HepG2 (cell line): ENCODE results near the gene TMEM250. TPM values are rescaled to one million over a fixed set of nuclear protein-coding genes. Genes with fewer than 3 reads are reported as not detected.
A peak's percentile ranks its signal among the peaks of the same experiment; 100 is the strongest.

Experiments
- FOXO1 ChIP-seq: sonication (generic); formaldehyde crosslinking; IDR thresholded peaks from 2 replicates; pipeline ENCODE4 v1.4.0; 2020; ENCODE audit warnings: missing genetic modification reagents
- GATAD2A ChIP-seq: IDR thresholded peaks from 2 replicates; pipeline ENCODE4 v1.6.1; 2016
- HOXA3 ChIP-seq: sonication (generic); formaldehyde crosslinking; IDR thresholded peaks from 2 replicates; pipeline ENCODE4 v1.5.0; 2020; ENCODE audit warnings: missing genetic modification reagents
- HOXA7 ChIP-seq: sonication (generic); formaldehyde crosslinking; IDR thresholded peaks from 2 replicates; pipeline ENCODE4 v1.8.1; 2022; ENCODE audit warnings: mild to moderate bottlenecking, missing genetic modification reagents, moderate library complexity
- ISX ChIP-seq: sonication (generic); formaldehyde crosslinking; conservative IDR thresholded peaks from 2 replicates; pipeline ENCODE4 v1.5.0; 2020; ENCODE audit warnings: missing genetic modification reagents
- POLR2G ChIP-seq: fragments of 200-400 bp; formaldehyde crosslinking; IDR thresholded peaks from 2 replicates; pipeline ENCODE4 v1.6.1; 2018; ENCODE audit warnings: mild to moderate bottlenecking, low read depth, low read length, moderate library complexity
- RBAK ChIP-seq: sonication (generic); formaldehyde crosslinking; IDR thresholded peaks from 2 replicates; pipeline ENCODE4 v1.5.1; 2020; ENCODE audit warnings: mild to moderate bottlenecking, missing genetic modification reagents
- SP2 ChIP-seq: sonication (generic); formaldehyde crosslinking; IDR thresholded peaks from 2 replicates; pipeline ENCODE4 v1.5.1; 2020; ENCODE audit warnings: mild to moderate bottlenecking, missing genetic modification reagents
- STAG1 ChIP-seq: sonication (generic); formaldehyde crosslinking; IDR thresholded peaks from 2 replicates; pipeline ENCODE4 v1.4.0; 2020; ENCODE audit warnings: missing genetic modification reagents
- TBP ChIP-seq: sonication (generic); formaldehyde crosslinking; IDR thresholded peaks from 2 replicates; pipeline ENCODE4 v1.5.0; 2020; ENCODE audit warnings: missing genetic modification reagents
- TCF12 ChIP-seq, 2 experiments: fragments of 450-650 bp in 1 of 2; sonication (generic) in 1 of 2; formaldehyde crosslinking in 1 of 2; IDR thresholded peaks; 2 replicates each; pipeline versions ENCODE4 v1.6.1 to v1.8.0; 2017 to 2022; ENCODE audit warnings: antibody characterized with exemption in 1 of 2, mild to moderate bottlenecking in 1 of 2, missing genetic modification reagents in 1 of 2, moderate library complexity in 1 of 2
- TCF7 ChIP-seq: sonication (generic); IDR thresholded peaks from 2 replicates; pipeline ENCODE4 v1.6.1; 2016; ENCODE audit warnings: antibody characterized with exemption, low read depth
- THYN1 ChIP-seq: sonication (generic); formaldehyde crosslinking; IDR thresholded peaks from 2 replicates; pipeline ENCODE4 v1.8.1; 2023; ENCODE audit warnings: low read depth, mild to moderate bottlenecking, moderate library complexity, missing genetic modification reagents, borderline replicate concordance
- U2AF2 ChIP-seq: fragments of 200-400 bp; formaldehyde crosslinking; IDR thresholded peaks from 2 replicates; pipeline ENCODE4 v1.6.1; 2017; ENCODE audit warnings: low read depth, mild to moderate bottlenecking, low read length
- ZBTB21 ChIP-seq: sonication (generic); formaldehyde crosslinking; IDR thresholded peaks from 2 replicates; pipeline ENCODE4 v1.4.0; 2020; ENCODE audit warnings: missing genetic modification reagents
- ZNF124 ChIP-seq: sonication (generic); formaldehyde crosslinking; IDR thresholded peaks from 2 replicates; pipeline ENCODE4 v1.4.0; 2020; ENCODE audit warnings: missing genetic modification reagents
- ZNF546 ChIP-seq: sonication (generic); formaldehyde crosslinking; conservative IDR thresholded peaks from 2 replicates; pipeline ENCODE4 v1.8.1; 2023; ENCODE audit warnings: mild to moderate bottlenecking, missing genetic modification reagents
- ZNF616 ChIP-seq: sonication (generic); formaldehyde crosslinking; IDR thresholded peaks from 2 replicates; pipeline ENCODE4 v1.5.0; 2020; ENCODE audit warnings: low read depth, mild to moderate bottlenecking, missing genetic modification reagents
- ZNF672 ChIP-seq: sonication (generic); formaldehyde crosslinking; IDR thresholded peaks from 2 replicates; pipeline ENCODE4 v1.8.1; 2022; ENCODE audit warnings: missing genetic modification reagents
- ZNF891 ChIP-seq: sonication (generic); formaldehyde crosslinking; IDR thresholded peaks from 2 replicates; pipeline ENCODE4 v1.5.0; 2020; ENCODE audit warnings: mild to moderate bottlenecking, missing genetic modification reagents
- polyA plus RNA-seq, 8 experiments: library from polyadenylated mRNA; depleted of rRNA in 3 of 8; stranded (reverse) in 7 of 8; unstranded in 1 of 8; fragments of >200 nt; fragmentation: Illumina TruSeq in 4 of 8; extraction: Trizol in 4 of 8; gene quantifications; 2 replicates each; pipeline versions ENCODE4 v1.2.1 to v1.2.3, GENCODE V29; 2011 to 2016; ENCODE audit warnings: low read depth in 4 of 8, missing spikeins in 1 of 8, mixed read lengths in 1 of 8; ENCODE audit not compliant: insufficient read depth in 1 of 8
- total RNA-seq, 5 experiments: library from RNA; depleted of rRNA; stranded (reverse); fragments of >200 nt; fragmentation: Illumina TruSeq; extraction: Trizol; gene quantifications; 2 replicates each; pipeline ENCODE4 v1.2.3, GENCODE V29; 2016; ENCODE audit warnings: low read depth in 1 of 5
- TF ChIP-seq, protein P1 (sequence below), 2 experiments: sonication (generic) in 1 of 2; formaldehyde crosslinking in 1 of 2; IDR thresholded peaks; 2 replicates each; pipeline versions ENCODE4 v1.5.1 to v1.6.1; 2011 to 2020; ENCODE audit warnings: borderline replicate concordance in 1 of 2, low read depth in 1 of 2, low read length in 1 of 2, mild to moderate bottlenecking in 1 of 2, missing genetic modification reagents in 1 of 2, moderate library complexity in 1 of 2
- TF ChIP-seq, protein P2 (sequence below): sonication (generic); formaldehyde crosslinking; IDR thresholded peaks from 2 replicates; pipeline ENCODE4 v1.5.1; 2020; ENCODE audit warnings: mild to moderate bottlenecking, missing genetic modification reagents, moderate library complexity
- TF ChIP-seq, protein P3 (sequence below): sonication (generic); formaldehyde crosslinking; IDR thresholded peaks from 2 replicates; pipeline ENCODE4 v1.4.0; 2020; ENCODE audit warnings: missing genetic modification reagents, borderline replicate concordance

The TMEM250 gene
- total and polyA plus RNA-seq, 2 of the 13 experiments (the other 11 are each of a cell fraction or from before 2014, with no cell fraction given) = 5.5 to 13.9 TPM

DNA sequence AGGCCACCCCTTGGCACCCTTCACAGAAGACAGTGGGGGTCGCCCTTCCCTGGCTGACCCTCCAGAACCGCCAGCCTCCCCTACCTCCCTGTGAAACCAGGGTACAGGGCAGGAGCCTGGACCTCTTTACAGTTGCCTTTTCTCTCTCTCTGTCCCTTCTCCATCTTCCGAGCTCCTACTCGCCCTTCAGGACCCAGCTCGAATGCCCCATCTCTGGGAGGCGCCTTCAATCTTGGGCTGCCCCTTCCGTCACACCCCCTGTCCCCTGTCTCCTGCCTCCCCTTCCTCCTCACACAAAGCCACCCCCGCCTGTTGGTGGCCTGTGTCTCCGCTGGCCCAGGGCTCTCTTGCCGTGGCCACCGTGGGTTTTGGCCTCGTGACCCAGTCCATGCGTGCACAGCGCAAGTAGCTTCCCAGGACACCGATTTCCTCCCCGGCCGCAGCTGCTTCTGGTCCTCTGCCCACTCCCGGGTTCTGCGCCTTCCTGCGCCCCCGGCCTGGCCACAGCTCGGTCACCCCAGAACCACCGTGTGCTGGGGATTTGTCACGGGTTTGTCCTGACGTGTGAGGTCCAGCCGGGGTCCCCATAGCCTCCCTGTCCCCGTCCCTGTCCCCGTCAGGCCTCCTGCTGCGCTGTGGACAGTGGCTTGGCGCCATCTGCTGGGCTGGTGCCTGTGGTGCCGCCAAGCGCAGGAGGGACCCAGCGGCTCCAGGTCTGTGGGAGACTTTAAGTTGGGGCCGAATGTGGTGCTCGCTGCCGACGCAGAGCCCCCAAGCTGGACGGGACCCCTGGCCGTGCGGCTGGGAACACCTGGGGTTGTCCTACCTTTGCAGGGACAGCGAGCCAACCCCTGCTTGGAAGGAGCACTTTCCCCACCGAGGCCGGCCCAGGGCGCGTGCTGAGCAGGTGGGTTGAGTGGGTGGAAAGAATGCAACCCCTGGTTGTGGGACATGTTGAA is 4.0 kb upstream of the TMEM250 start (continued):
- TF ChIP-seq, protein P1, sequence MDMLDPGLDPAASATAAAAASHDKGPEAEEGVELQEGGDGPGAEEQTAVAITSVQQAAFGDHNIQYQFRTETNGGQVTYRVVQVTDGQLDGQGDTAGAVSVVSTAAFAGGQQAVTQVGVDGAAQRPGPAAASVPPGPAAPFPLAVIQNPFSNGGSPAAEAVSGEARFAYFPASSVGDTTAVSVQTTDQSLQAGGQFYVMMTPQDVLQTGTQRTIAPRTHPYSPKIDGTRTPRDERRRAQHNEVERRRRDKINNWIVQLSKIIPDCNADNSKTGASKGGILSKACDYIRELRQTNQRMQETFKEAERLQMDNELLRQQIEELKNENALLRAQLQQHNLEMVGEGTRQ (IDR thresholded peaks at IDR 0.05; ENCODE audit: low read depth, low read length) = no peak
- TF ChIP-seq, protein P1 (CRISPR knock-in tag; IDR thresholded peaks at IDR 0.05; ENCODE audit: borderline replicate concordance) = no peak
- peak; percentile 57; the same call in 1 of the 2 replicates for TF ChIP-seq FOXO1 (CRISPR knock-in tag)
- no peak for TF ChIP-seq U2AF2
- TF ChIP-seq, protein P2, sequence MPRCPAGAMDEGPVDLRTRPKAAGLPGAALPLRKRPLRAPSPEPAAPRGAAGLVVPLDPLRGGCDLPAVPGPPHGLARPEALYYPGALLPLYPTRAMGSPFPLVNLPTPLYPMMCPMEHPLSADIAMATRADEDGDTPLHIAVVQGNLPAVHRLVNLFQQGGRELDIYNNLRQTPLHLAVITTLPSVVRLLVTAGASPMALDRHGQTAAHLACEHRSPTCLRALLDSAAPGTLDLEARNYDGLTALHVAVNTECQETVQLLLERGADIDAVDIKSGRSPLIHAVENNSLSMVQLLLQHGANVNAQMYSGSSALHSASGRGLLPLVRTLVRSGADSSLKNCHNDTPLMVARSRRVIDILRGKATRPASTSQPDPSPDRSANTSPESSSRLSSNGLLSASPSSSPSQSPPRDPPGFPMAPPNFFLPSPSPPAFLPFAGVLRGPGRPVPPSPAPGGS (CRISPR knock-in tag) = no peak
- TF ChIP-seq ZNF891 (CRISPR knock-in tag) = no peak
- TF ChIP-seq HOXA3 (CRISPR knock-in tag) = peak; percentile 22; the same call in 1 of the 2 replicates
- TF ChIP-seq POLR2G = no peak
- TF ChIP-seq ZNF672 (CRISPR knock-in tag) = no peak
- TF ChIP-seq ZBTB21 (CRISPR knock-in tag) = no peak
- TF ChIP-seq SP2 = no peak
- no peak for TF ChIP-seq ISX (CRISPR knock-in tag)
- no peak for TF ChIP-seq THYN1
- 0 out of 2 replicates have a peak, but pooled peaks have one; percentile 37 for TF ChIP-seq GATAD2A
- no peak for TF ChIP-seq TCF12 (IDR thresholded peaks at IDR 0.05)
- TF ChIP-seq TCF12 (CRISPR knock-in tag; IDR thresholded peaks at IDR 0.05) = no peak; the same call in 1 of the 2 replicates
- TF ChIP-seq RBAK (CRISPR knock-in tag) = no peak
- TF ChIP-seq ZNF546 = no peak; the same call in 1 of the 2 replicates
- TF ChIP-seq TCF7 = no peak
- no peak for TF ChIP-seq HOXA7 (CRISPR knock-in tag)
- TF ChIP-seq ZNF124 (CRISPR knock-in tag) = 0 out of 2 replicates have a peak, but pooled peaks have one; percentile 50
- no peak for TF ChIP-seq TBP (CRISPR knock-in tag)
- peak; percentile 100 for TF ChIP-seq STAG1 (CRISPR knock-in tag)
- no peak for TF ChIP-seq ZNF616 (CRISPR knock-in tag)
- TF ChIP-seq, protein P3, sequence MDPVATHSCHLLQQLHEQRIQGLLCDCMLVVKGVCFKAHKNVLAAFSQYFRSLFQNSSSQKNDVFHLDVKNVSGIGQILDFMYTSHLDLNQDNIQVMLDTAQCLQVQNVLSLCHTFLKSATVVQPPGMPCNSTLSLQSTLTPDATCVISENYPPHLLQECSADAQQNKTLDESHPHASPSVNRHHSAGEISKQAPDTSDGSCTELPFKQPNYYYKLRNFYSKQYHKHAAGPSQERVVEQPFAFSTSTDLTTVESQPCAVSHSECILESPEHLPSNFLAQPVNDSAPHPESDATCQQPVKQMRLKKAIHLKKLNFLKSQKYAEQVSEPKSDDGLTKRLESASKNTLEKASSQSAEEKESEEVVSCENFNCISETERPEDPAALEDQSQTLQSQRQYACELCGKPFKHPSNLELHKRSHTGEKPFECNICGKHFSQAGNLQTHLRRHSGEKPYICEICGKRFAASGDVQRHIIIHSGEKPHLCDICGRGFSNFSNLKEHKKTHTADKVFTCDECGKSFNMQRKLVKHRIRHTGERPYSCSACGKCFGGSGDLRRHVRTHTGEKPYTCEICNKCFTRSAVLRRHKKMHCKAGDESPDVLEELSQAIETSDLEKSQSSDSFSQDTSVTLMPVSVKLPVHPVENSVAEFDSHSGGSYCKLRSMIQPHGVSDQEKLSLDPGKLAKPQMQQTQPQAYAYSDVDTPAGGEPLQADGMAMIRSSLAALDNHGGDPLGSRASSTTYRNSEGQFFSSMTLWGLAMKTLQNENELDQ = no peak
